ENCODE data around the gene NPAS3.

The NPAS3 gene

DNA sequence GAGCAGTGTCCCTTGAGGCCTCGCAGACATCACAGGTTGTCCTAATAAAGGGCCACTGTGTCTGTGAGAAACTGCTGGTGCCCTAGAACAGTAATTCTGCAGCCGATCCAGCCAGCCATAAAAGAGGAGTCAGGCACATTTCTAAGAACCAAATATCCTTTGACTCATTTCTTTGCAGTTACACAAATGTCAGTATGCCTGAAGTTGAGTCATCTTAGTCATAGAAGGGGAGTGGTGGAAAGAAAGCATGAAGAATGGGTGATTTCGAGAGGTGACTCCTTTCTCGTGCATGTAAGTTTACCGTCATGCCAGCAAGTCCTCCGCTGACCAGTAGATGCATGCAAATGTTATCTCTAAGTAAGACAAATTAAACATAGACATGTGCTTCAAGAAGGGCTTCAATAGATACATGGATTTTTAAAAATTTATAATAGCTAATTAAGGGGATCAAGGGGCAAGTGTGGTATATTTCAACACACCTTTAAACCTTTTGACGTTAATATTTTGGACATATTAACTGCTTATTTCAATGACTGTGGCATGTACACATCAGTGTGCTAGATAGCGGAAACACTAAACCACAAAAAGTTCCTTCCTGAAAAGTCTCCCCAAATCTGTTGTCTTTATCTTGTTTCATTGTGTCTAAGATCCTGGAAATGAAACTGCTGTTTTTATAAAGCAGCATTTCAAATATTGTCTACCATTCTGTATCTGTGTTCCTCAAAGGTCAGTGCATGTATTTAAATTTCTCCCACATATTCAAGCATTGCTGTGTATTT lies 497.4 kb downstream of the NPAS3 start:
- TF ChIP-seq, protein P1, sequence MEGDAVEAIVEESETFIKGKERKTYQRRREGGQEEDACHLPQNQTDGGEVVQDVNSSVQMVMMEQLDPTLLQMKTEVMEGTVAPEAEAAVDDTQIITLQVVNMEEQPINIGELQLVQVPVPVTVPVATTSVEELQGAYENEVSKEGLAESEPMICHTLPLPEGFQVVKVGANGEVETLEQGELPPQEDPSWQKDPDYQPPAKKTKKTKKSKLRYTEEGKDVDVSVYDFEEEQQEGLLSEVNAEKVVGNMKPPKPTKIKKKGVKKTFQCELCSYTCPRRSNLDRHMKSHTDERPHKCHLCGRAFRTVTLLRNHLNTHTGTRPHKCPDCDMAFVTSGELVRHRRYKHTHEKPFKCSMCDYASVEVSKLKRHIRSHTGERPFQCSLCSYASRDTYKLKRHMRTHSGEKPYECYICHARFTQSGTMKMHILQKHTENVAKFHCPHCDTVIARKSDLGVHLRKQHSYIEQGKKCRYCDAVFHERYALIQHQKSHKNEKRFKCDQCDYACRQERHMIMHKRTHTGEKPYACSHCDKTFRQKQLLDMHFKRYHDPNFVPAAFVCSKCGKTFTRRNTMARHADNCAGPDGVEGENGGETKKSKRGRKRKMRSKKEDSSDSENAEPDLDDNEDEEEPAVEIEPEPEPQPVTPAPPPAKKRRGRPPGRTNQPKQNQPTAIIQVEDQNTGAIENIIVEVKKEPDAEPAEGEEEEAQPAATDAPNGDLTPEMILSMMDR (conservative IDR thresholded peaks at IDR 0.05; ENCODE audit: low read length): no peak
- no peak overlapping the region for H3K4me3 ChIP-seq (ENCODE audit: low read length)
- DNase-seq (ENCODE audit: low read depth): peak; percentile 68

DNA sequence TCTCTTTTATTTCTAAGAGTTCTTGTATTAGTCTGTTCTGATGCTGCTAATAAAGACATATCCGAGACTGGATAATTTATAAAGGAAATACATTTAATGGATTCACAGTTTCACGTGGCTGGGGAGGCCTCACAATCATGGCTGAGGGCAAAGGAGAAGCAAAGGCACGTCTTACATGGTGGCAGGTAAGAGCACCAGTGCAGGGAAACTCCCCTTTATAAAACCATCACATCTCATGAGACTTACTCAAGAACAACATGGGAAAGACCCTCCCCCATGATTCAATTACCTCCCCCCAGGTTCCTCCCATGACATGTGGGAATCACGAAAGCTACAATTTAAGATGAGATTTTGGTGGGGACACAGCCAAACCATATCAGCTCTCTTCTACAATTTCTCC lies 503.0 kb downstream of the NPAS3 start:
- no peak for DNase-seq (ENCODE audit: low read depth)
- no peak overlapping the region for H3K4me3 ChIP-seq (ENCODE audit: low read length)
- TF ChIP-seq, protein P1 (conservative IDR thresholded peaks at IDR 0.05; ENCODE audit: low read length): no peak

DNA sequence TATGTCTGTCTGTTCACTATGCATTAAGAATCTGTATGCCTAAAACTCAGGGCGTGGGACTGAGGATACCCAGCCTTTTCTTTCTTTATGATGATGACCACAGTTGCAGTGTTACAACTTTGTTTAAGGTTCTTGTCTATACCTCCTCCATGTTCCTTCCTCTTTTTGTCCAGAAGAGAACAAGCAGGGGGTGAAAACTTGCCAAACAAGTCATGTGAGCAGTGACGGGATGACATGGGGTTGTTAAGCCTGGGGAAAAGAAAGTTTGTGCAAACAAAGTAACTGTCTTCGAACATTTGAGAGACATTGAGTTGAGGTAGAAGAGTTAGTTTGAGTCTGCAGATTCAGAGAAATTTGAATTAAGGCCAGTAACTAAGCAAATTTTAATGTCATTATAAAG lies 505.5 kb downstream of the NPAS3 start:
- H3K4me3 ChIP-seq (ENCODE audit: low read length): no peak overlapping the region
- no peak for DNase-seq (ENCODE audit: low read depth)
- TF ChIP-seq, protein P1 (conservative IDR thresholded peaks at IDR 0.05; ENCODE audit: low read length): no peak

DNA sequence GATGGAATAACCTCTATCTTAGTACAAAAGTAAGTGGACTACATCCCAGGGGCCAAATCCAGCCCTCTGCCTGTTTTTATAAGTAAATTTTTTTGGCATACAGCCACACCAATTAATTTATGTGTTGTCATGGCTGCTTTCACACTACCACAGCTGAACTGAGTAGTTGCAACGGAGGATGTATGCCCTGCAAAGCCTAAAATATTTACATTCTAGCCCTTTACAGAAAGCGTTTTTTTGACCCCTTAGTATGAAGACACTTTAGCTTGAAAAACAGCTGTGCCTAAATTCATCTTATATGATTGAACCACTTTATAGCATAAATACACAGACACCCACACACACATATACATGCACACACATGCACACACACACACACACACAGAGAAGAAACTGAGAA lies 510.6 kb downstream of the NPAS3 start:
- H3K4me3 ChIP-seq (ENCODE audit: low read length): no peak overlapping the region
- TF ChIP-seq, protein P1 (conservative IDR thresholded peaks at IDR 0.05; ENCODE audit: low read length): no peak
- DNase-seq (ENCODE audit: low read depth): no peak

DNA sequence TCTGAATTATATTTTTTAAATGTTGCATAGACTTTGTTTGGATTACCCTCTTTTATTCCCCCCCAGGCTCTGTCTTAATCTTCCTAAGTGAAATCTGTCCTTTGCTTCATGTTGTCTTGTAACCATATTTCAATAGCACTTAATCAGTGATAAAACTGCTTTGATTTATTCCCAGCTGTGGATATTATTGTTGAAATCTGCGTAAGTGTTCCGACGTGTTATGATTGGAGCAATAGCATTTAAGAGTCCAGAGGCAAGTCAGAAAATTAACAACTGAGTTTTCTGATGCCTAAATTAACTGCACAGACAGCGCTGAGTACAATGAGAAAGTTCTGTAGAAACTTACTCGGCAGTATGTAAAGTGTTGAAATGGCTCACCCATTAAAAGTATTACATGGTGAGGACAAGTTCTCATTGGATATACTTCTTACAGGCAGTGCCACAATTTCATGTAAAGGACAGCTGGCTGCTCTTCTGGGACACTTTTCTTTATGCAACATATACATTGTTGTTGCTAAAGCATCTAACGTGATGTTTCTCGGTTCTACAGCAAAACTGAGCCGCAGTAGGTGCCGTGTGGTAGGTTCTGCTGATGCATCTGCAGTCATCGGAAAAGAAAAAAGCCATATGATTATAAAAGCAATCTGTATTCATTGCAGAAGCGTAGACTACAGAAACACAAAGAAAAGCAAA lies 511.2 kb downstream of the NPAS3 start:
- H3K4me3 ChIP-seq (ENCODE audit: low read length): no peak overlapping the region
- TF ChIP-seq, protein P1 (conservative IDR thresholded peaks at IDR 0.05; ENCODE audit: low read length): no peak
- DNase-seq (ENCODE audit: low read depth): no peak

DNA sequence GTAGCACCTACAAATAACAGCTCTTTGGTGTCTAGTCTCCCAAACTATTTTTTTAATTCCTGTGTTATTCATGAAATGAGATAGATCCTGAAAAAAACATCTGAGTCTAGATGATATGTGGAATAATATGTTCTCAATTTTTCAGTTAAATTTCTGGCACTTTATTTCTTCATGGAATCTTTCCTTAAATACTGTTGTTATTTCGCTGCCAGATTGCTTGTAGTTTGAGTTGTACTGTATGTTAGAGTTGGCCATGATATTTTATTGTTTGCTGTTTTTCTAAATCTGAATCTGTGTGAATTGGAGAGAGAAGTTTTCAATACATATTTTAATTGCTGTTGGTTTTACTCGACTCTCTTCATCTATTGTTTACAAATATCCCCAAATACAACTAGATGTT lies 511.7 kb downstream of the NPAS3 start:
- H3K4me3 ChIP-seq (ENCODE audit: low read length): no peak overlapping the region
- TF ChIP-seq, protein P1 (conservative IDR thresholded peaks at IDR 0.05; ENCODE audit: low read length): no peak
- DNase-seq (ENCODE audit: low read depth): no peak

DNA sequence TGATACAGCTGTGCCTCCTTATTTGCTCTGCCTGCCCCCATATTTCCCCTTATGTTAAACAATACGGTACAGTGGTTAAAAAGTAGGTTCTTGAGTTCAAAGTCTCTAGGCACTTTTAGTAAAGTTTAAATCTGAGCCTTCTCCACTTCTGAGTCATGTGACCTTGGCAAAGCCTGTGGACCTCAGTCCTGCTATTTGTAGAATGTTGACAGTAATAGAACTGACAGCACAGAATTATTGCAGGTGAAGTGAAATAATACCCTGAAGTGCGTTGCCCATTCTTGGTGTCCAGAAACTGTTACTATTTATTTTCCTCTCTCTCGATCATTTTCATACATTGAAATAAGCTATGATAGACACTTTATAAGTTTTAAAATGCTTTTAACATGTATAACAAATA lies 512.5 kb downstream of the NPAS3 start:
- TF ChIP-seq, protein P1 (conservative IDR thresholded peaks at IDR 0.05; ENCODE audit: low read length): no peak
- DNase-seq (ENCODE audit: low read depth): no peak
- H3K4me3 ChIP-seq (ENCODE audit: low read length): no peak overlapping the region
